GM19099 (cell line): ENCODE results near the gene MESP2.

Experiments
- POLR2A ChIP-seq: IDR thresholded peaks from 3 replicates; pipeline ENCODE4 v1.6.1; 2011; ENCODE audit warnings: low read depth; ENCODE audit not compliant: insufficient read length; ENCODE audit errors: extremely low read depth

Gene MESP2, protein sequence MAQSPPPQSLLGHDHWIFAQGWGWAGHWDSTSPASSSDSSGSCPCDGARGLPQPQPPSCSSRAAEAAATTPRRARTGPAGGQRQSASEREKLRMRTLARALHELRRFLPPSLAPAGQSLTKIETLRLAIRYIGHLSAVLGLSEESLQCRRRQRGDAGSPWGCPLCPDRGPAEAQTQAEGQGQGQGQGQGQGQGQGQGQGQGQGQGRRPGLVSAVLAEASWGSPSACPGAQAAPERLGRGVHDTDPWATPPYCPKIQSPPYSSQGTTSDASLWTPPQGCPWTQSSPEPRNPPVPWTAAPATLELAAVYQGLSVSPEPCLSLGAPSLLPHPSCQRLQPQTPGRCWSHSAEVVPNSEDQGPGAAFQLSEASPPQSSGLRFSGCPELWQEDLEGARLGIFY

GRCh38 chr15:89776274-89777072, at the start of gene MESP2:
Gene MESP2, plus strand, starts transcription at chr15:89776332. Its CDS starts 26 bp downstream, at chr15:89776358.
- no peak for TF ChIP-seq POLR2A

GRCh38 chr15:89728254-89728653, 47.9 kb upstream of the MESP2 start:
- no peak for TF ChIP-seq POLR2A

GRCh38 chr15:89731275-89731674, 44.9 kb upstream of the MESP2 start:
- no peak for TF ChIP-seq POLR2A

- TF ChIP-seq POLR2A = no peak
These were observed 43.5 kb upstream of the MESP2 start for GRCh38 chr15:89732451-89733172.

DNA sequence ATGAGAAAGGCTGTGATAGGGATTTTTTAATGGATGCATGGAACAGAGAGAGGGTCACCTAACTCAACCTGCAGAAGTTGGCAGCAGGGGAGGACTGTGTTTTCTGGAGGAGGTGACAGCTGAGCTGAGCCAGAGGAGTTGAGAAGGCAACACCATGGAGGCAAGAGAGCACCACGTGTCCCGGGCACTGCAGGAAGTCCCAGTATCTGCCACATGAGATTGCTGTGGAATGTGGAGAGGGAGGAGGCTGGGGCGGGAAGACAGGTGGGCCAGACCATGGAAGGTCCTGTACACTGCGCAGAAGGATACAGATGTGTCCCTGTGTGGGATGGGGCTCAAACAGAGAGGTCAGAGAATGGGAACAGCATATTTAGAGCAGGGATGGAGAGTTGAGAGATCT, 40.4 kb upstream of the MESP2 start:
- no peak for TF ChIP-seq POLR2A

- no peak for TF ChIP-seq POLR2A
These were observed 36.0 kb upstream of the MESP2 start for GRCh38 chr15:89740137-89740536.

GRCh38 chr15:89743011-89743410, 33.1 kb upstream of the MESP2 start:
- no peak for TF ChIP-seq POLR2A

DNA sequence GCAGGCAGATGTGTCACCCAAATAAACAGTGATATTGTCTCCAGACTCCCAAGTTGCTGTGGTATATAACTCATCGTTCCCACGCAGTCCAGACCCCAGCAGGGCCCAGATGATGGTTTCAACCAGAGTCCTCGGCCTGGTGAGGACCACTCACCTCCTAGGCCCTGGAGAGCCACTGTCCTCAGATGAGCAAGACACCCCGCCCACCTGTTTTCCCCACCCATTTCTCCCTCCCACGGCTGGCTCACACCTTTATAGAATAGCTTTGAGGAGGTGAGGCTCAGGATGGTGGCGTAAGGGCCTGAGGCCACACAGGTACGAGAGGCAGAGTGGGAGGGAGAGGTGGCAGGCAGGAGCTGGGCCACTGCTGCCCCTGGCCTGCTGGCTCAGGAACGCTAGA, 32.5 kb upstream of the MESP2 start:
- TF ChIP-seq POLR2A = no peak

- no peak for TF ChIP-seq POLR2A
These were observed 31.0 kb upstream of the MESP2 start for GRCh38 chr15:89745131-89745530.

DNA sequence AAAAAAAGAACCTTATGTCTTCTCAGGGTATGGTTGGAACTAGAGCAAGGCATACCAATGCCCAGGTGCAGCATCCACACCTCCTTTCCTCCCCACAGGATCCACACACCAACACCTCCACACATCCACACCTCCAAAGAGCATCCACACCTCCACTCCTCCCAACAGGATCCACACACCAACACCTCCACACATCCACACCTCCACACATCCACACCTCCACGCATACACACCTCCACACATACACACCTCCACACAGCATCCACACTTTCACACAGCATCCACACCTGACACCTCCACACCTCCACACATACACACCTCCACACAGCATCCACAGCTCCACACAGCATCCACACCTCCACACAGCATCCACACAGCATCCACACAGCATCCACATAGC, 30.4 kb upstream of the MESP2 start:
- no peak for TF ChIP-seq POLR2A

DNA sequence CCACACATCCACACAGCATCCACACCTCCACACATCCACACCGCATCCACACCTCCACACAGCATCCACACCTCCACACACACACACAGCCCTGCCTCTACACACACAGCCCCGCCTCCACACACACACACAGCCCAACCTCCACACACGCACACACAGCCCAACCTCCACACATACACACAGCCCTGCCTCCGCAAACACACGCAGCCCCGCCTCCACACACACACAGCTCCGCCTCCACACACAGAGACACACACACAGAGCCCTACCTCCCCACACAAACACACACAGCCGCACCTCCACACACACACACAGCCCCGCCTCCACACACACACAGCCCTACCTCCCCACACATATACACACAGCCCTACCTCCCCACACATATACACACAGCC, 29.7 kb upstream of the MESP2 start:
- TF ChIP-seq POLR2A = no peak

GRCh38 chr15:89747708-89748682, 28.1 kb upstream of the MESP2 start:
- no peak for TF ChIP-seq POLR2A

GRCh38 chr15:89749054-89749453, 27.1 kb upstream of the MESP2 start:
- TF ChIP-seq POLR2A = no peak

GRCh38 chr15:89749526-89749925, 26.6 kb upstream of the MESP2 start:
- no peak for TF ChIP-seq POLR2A
